Chondrocyte (in vitro differentiated cells): ENCODE results near the gene ABL1. TPM values are rescaled to one million over a fixed set of nuclear protein-coding genes. Genes with fewer than 3 reads are reported as not detected.
A peak's percentile ranks its signal among the peaks of the same experiment; 100 is the strongest.
"Not testable (repeated sequence)": the region's sequence is repeated elsewhere in the genome, so short reads cannot be mapped to it uniquely, and the experiment has no call there.

Source experiments
- DNase-seq: peaks from one replicate; pipeline ENCODE4 v3.0.0; 2021; ENCODE audit warnings: mixed read lengths, low spot score
- H3K27ac Mint-ChIP-seq: one replicate; pipeline ENCODE4 v1.8.0; 2021; ENCODE audit warnings: mild to moderate bottlenecking, moderate library complexity, mixed read lengths; ENCODE audit not compliant: unreplicated experiment
- H3K27me3 Mint-ChIP-seq: 2 replicates; pipeline ENCODE4 v1.8.0; 2021; ENCODE audit warnings: low read depth, mixed read lengths
- H3K36me3 Mint-ChIP-seq: 2 replicates; pipeline ENCODE4 v1.8.0; 2021; ENCODE audit warnings: low read depth, mixed read lengths
- H3K4me1 Mint-ChIP-seq: 2 replicates; pipeline ENCODE4 v1.8.0; 2021; ENCODE audit warnings: low read depth, mild to moderate bottlenecking, mixed read lengths
- H3K4me3 Mint-ChIP-seq: one replicate; pipeline ENCODE4 v1.8.0; 2021; ENCODE audit warnings: mild to moderate bottlenecking, moderate library complexity, mixed read lengths; ENCODE audit not compliant: unreplicated experiment
- H3K9me3 Mint-ChIP-seq: 2 replicates; pipeline ENCODE4 v1.8.0; 2021; ENCODE audit warnings: low read depth, mixed read lengths
- CTCF ChIP-seq: fragments of 200-600 bp; sonication (generic); IDR thresholded peaks from 2 replicates; pipeline ENCODE4 v1.5.0; 2021; ENCODE audit warnings: antibody characterized with exemption, mild to moderate bottlenecking, moderate library complexity
- total RNA-seq: library from RNA; stranded (reverse); gene quantifications from 3 replicates; pipeline ENCODE4 v1.2.1, GENCODE V29; 2021

ABL1 gene
- total RNA-seq, 1 donor from 2014 or later = 93.7 TPM

GRCh38 chr9:130908878-130909355 lies 73.9 kb downstream of the ABL1 start:
- H3K36me3 Mint-ChIP-seq = no peaks in the 10 kb centered on the region
- H3K9me3 Mint-ChIP-seq = no peaks in the 10 kb centered on the region
- no peaks in the 10 kb centered on the region for H3K27me3 Mint-ChIP-seq
- no peak for DNase-seq
- peaks cover 4% of the 10 kb centered on the region for H3K4me1 Mint-ChIP-seq
- no peak for TF ChIP-seq CTCF
- no peak overlapping the region for H3K27ac Mint-ChIP-seq
- no peak overlapping the region for H3K4me3 Mint-ChIP-seq

GRCh38 chr9:130910041-130910440 lies 75.0 kb downstream of the ABL1 start:
- not testable (repeated sequence) for H3K36me3 Mint-ChIP-seq, H3K27ac Mint-ChIP-seq, H3K4me1 Mint-ChIP-seq, H3K9me3 Mint-ChIP-seq, DNase-seq, H3K4me3 Mint-ChIP-seq, H3K27me3 Mint-ChIP-seq

GRCh38 chr9:130910670-130911069 lies 75.6 kb downstream of the ABL1 start:
- H3K4me3 Mint-ChIP-seq, H3K36me3 Mint-ChIP-seq, H3K9me3 Mint-ChIP-seq, H3K27me3 Mint-ChIP-seq, DNase-seq, H3K4me1 Mint-ChIP-seq, H3K27ac Mint-ChIP-seq: not testable (repeated sequence)

GRCh38 chr9:130911254-130912049 lies 76.4 kb downstream of the ABL1 start:
- Mint-ChIP-seq H3K27ac (no peak overlapping the region), H3K9me3 (no peaks in the 10 kb centered on the region), H3K36me3 (no peaks in the 10 kb centered on the region), H3K4me3 (no peak overlapping the region), H3K27me3 (no peaks in the 10 kb centered on the region), H3K4me1 (peaks cover 4% of the 10 kb centered on the region)
- no peak for TF ChIP-seq CTCF
- no peak for DNase-seq

- H3K9me3 Mint-ChIP-seq = no peaks in the 10 kb centered on the region
- H3K27me3 Mint-ChIP-seq = no peaks in the 10 kb centered on the region
- peaks cover 4% of the 10 kb centered on the region for H3K4me1 Mint-ChIP-seq
- no peak for DNase-seq
- H3K4me3 Mint-ChIP-seq = no peak overlapping the region
- H3K27ac Mint-ChIP-seq = peak overlapping the region; percentile 27
- no peaks in the 10 kb centered on the region for H3K36me3 Mint-ChIP-seq
- TF ChIP-seq CTCF = no peak
Measured at GRCh38 chr9:130912932-130913598, 78.0 kb downstream of the ABL1 start.

- Mint-ChIP-seq H3K27me3 (no peaks in the 10 kb centered on the region), H3K9me3 (no peaks in the 10 kb centered on the region), H3K36me3 (no peaks in the 10 kb centered on the region), H3K27ac (peak overlapping the region; percentile 27), H3K4me1 (peaks cover 4% of the 10 kb centered on the region), H3K4me3 (no peak overlapping the region)
- TF ChIP-seq CTCF = no peak
- DNase-seq = no peak
Measured at GRCh38 chr9:130913599-130914416, 78.8 kb downstream of the ABL1 start.
